Activated CD4-positive, alpha-beta T cell treated with anti-CD3 and anti-CD28 coated beads, Interleukin-2, amount 10 ng/mL, durations not matched to agents 24 days and 14 days (primary cell): ENCODE measurements around the gene CNTN5. TPM values are rescaled to one million over a fixed set of nuclear protein-coding genes. Genes with fewer than 3 reads are reported as not detected.
"Not testable (repeated sequence)": the region's sequence is repeated elsewhere in the genome, so short reads cannot be mapped to it uniquely, and the experiment has no call there.

Source experiments
- DNase-seq: peaks from one replicate; pipeline ENCODE4 v3.0.0; 2022
- H3K27ac Mint-ChIP-seq: one replicate; pipeline ENCODE4 v1.8.0; 2022; ENCODE audit warnings: mild to moderate bottlenecking, mixed read lengths
- H3K27me3 Mint-ChIP-seq: one replicate; pipeline ENCODE4 v1.8.0; 2022; ENCODE audit warnings: mixed read lengths
- H3K36me3 Mint-ChIP-seq: one replicate; pipeline ENCODE4 v1.8.0; 2022; ENCODE audit warnings: low read depth, mild to moderate bottlenecking, mixed read lengths
- H3K4me1 Mint-ChIP-seq: one replicate; pipeline ENCODE4 v1.8.0; 2021; ENCODE audit warnings: mixed read lengths
- H3K4me3 Mint-ChIP-seq: one replicate; pipeline ENCODE4 v1.8.0; 2022; ENCODE audit warnings: mild to moderate bottlenecking, moderate library complexity, mixed read lengths
- H3K9me3 Mint-ChIP-seq: one replicate; pipeline ENCODE4 v1.8.0; 2021; ENCODE audit warnings: mixed read lengths
- intact Hi-C: fragments of 100-400 bp; cut with micrococcal nuclease; formaldehyde crosslinking; loops from one replicate; pipeline ENCODE4 v1.15.1; 2023
- total RNA-seq: library from RNA; stranded (reverse); gene quantifications from 2 replicates; pipeline ENCODE4 v1.2.3, GENCODE V29; 2022

Gene CNTN5
- total RNA-seq, 1 donor from 2014 or later = not detected

- no peak overlapping the region for H3K4me3 Mint-ChIP-seq
Observed at GRCh38 chr11:100269516-100269915, 1248.8 kb downstream of the CNTN5 start.

GRCh38 chr11:100273066-100273815 is 1252.5 kb downstream of the CNTN5 start:
- peaks cover 4% of the 10 kb centered on the region for H3K9me3 Mint-ChIP-seq
- DNase-seq = no peak
- no peak overlapping the region for H3K27ac Mint-ChIP-seq
- intact Hi-C loops = no loop called here
- H3K4me1 Mint-ChIP-seq = no peaks in the 10 kb centered on the region
- no peaks in the 10 kb centered on the region for H3K27me3 Mint-ChIP-seq
- no peak overlapping the region for H3K4me3 Mint-ChIP-seq
- H3K36me3 Mint-ChIP-seq = no peaks in the 10 kb centered on the region

More at GRCh38 chr11:100269516-100269915, 1248.8 kb downstream of the CNTN5 start:
- H3K36me3 Mint-ChIP-seq = no peaks in the 10 kb centered on the region
- peaks cover 4% of the 10 kb centered on the region for H3K9me3 Mint-ChIP-seq
- no peak for DNase-seq
- H3K27me3 Mint-ChIP-seq = no peaks in the 10 kb centered on the region
- intact Hi-C loops = no loop called here
- no peaks in the 10 kb centered on the region for H3K4me1 Mint-ChIP-seq
- no peak overlapping the region for H3K27ac Mint-ChIP-seq

- not testable (repeated sequence) for H3K27me3 Mint-ChIP-seq
Observed at GRCh38 chr11:100274466-100274865, 1253.7 kb downstream of the CNTN5 start.

GRCh38 chr11:100294748-100295147 is 1274.0 kb downstream of the CNTN5 start:
- Mint-ChIP-seq H3K27ac (no peak overlapping the region), H3K4me3 (no peak overlapping the region), H3K4me1 (no peaks in the 10 kb centered on the region), H3K27me3 (no peaks in the 10 kb centered on the region), H3K9me3 (no peaks in the 10 kb centered on the region), H3K36me3 (no peaks in the 10 kb centered on the region)
- DNase-seq = no peak
- intact Hi-C loops = no loop called here

More at GRCh38 chr11:100274466-100274865, 1253.7 kb downstream of the CNTN5 start:
- DNase-seq, intact Hi-C loops, H3K4me1 Mint-ChIP-seq, H3K4me3 Mint-ChIP-seq, H3K36me3 Mint-ChIP-seq, H3K27ac Mint-ChIP-seq, H3K9me3 Mint-ChIP-seq: not testable (repeated sequence)

GRCh38 chr11:100296051-100296679 is 1275.4 kb downstream of the CNTN5 start:
- no peak for DNase-seq
- intact Hi-C loops = no loop called here
- no peaks in the 10 kb centered on the region for H3K4me1 Mint-ChIP-seq
- no peaks in the 10 kb centered on the region for H3K27me3 Mint-ChIP-seq
- no peak overlapping the region for H3K27ac Mint-ChIP-seq
- no peaks in the 10 kb centered on the region for H3K36me3 Mint-ChIP-seq
- no peak overlapping the region for H3K4me3 Mint-ChIP-seq
- H3K9me3 Mint-ChIP-seq = no peaks in the 10 kb centered on the region

GRCh38 chr11:100297516-100297915 is 1276.8 kb downstream of the CNTN5 start:
- Mint-ChIP-seq H3K27me3 (no peaks in the 10 kb centered on the region), H3K36me3 (no peaks in the 10 kb centered on the region), H3K4me3 (no peak overlapping the region), H3K4me1 (no peaks in the 10 kb centered on the region), H3K27ac (no peak overlapping the region), H3K9me3 (no peaks in the 10 kb centered on the region)
- no peak for DNase-seq
- intact Hi-C loops = no loop called here

- Mint-ChIP-seq H3K4me3 (no peak overlapping the region), H3K27me3 (no peaks in the 10 kb centered on the region), H3K9me3 (no peaks in the 10 kb centered on the region), H3K36me3 (no peaks in the 10 kb centered on the region), H3K27ac (no peak overlapping the region), H3K4me1 (no peaks in the 10 kb centered on the region)
- intact Hi-C loops = no loop called here
- DNase-seq = no peak
Observed at GRCh38 chr11:100302824-100303223, 1282.1 kb downstream of the CNTN5 start.

- H3K4me1 Mint-ChIP-seq = no peaks in the 10 kb centered on the region
- no peaks in the 10 kb centered on the region for H3K9me3 Mint-ChIP-seq
- H3K27ac Mint-ChIP-seq = no peak overlapping the region
- no peaks in the 10 kb centered on the region for H3K27me3 Mint-ChIP-seq
- no peak for DNase-seq
- intact Hi-C loops = no loop called here
- no peaks in the 10 kb centered on the region for H3K36me3 Mint-ChIP-seq
- no peak overlapping the region for H3K4me3 Mint-ChIP-seq
Observed at GRCh38 chr11:100303897-100304296, 1283.1 kb downstream of the CNTN5 start.

GRCh38 chr11:100308202-100308601 is 1287.5 kb downstream of the CNTN5 start:
- Mint-ChIP-seq H3K27me3 (no peaks in the 10 kb centered on the region), H3K9me3 (peaks cover 4% of the 10 kb centered on the region), H3K36me3 (no peaks in the 10 kb centered on the region), H3K4me1 (no peaks in the 10 kb centered on the region), H3K4me3 (no peak overlapping the region), H3K27ac (no peak overlapping the region)
- intact Hi-C loops = no loop called here
- DNase-seq = no peak

GRCh38 chr11:100315946-100316345 is 1295.2 kb downstream of the CNTN5 start:
- no peaks in the 10 kb centered on the region for H3K36me3 Mint-ChIP-seq
- no peak for DNase-seq
- no peaks in the 10 kb centered on the region for H3K27me3 Mint-ChIP-seq
- no peaks in the 10 kb centered on the region for H3K4me1 Mint-ChIP-seq
- intact Hi-C loops = no loop called here
- no peak overlapping the region for H3K27ac Mint-ChIP-seq
- no peak overlapping the region for H3K4me3 Mint-ChIP-seq
- peaks cover 4% of the 10 kb centered on the region for H3K9me3 Mint-ChIP-seq

GRCh38 chr11:100316952-100317351 is 1296.2 kb downstream of the CNTN5 start:
- no peak overlapping the region for H3K27ac Mint-ChIP-seq
- no peaks in the 10 kb centered on the region for H3K36me3 Mint-ChIP-seq
- intact Hi-C loops = no loop called here
- H3K4me1 Mint-ChIP-seq = no peaks in the 10 kb centered on the region
- H3K27me3 Mint-ChIP-seq = no peaks in the 10 kb centered on the region
- no peak for DNase-seq
- H3K4me3 Mint-ChIP-seq = no peak overlapping the region
- peaks cover 7% of the 10 kb centered on the region for H3K9me3 Mint-ChIP-seq

GRCh38 chr11:100319691-100320090 is 1298.9 kb downstream of the CNTN5 start:
- intact Hi-C loops = no loop called here
- H3K27ac Mint-ChIP-seq = no peak overlapping the region

GRCh38 chr11:100328626-100329340 is 1308.0 kb downstream of the CNTN5 start:
- Mint-ChIP-seq H3K9me3 (peaks cover 8% of the 10 kb centered on the region), H3K27me3 (no peaks in the 10 kb centered on the region), H3K36me3 (no peaks in the 10 kb centered on the region), H3K27ac (no peak overlapping the region), H3K4me1 (no peaks in the 10 kb centered on the region), H3K4me3 (no peak overlapping the region)
- intact Hi-C loops = no loop called here
- no peak for DNase-seq

More at GRCh38 chr11:100319691-100320090, 1298.9 kb downstream of the CNTN5 start:
- Mint-ChIP-seq H3K4me1 (no peaks in the 10 kb centered on the region), H3K9me3 (peaks cover 7% of the 10 kb centered on the region), H3K27me3 (no peaks in the 10 kb centered on the region), H3K36me3 (no peaks in the 10 kb centered on the region), H3K4me3 (no peak overlapping the region)
- DNase-seq = no peak

- Mint-ChIP-seq H3K4me3 (no peak overlapping the region), H3K4me1 (no peaks in the 10 kb centered on the region), H3K36me3 (no peaks in the 10 kb centered on the region), H3K9me3 (peaks cover 14% of the 10 kb centered on the region), H3K27me3 (no peaks in the 10 kb centered on the region), H3K27ac (no peak overlapping the region)
- DNase-seq = no peak
- intact Hi-C loops = no loop called here
Observed at GRCh38 chr11:100329352-100329751, 1308.6 kb downstream of the CNTN5 start.
